ENCODE measurements around the gene SNAP47.

The SNAP47 gene

DNA sequence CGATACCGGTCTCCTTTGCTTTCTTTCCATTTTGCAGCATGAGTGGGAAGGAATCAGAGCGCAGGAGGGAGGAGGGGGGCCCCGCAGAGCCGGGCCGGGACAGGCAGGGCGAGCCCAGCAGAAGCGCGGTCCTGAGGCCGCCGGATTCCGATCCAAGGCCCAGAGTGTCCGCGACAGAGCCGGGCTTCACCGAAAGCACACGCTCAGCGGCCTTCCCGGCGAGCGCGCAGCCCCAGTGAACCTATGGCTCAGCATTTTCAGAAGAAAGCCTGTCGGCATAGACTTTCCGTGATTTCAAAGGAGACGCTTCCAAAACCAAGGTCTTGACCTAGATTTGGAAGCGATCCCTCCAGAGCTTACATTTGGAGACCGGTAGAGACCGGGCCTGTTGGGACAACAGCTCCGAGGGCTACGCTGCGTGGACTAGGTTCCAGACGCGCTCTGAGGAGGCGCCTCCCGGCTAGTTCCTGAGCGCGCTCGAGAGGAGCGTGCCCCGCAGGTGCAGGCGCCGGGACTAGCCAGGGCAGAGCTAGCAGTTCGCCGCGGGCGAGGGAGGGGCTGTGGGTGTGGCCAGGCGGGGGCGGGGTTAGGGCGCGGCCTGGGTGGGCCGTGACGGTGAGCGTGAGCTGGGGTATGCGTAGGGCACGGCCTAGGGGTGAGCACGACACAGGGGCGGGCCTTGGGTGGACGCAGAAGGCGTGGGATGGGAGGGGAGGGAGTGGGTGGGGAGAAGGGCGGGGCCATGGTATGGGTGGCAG lies 52.5 kb downstream of the SNAP47 start:
- peak; percentile 60 for DNase-seq (ENCODE audit: low read depth)
- TF ChIP-seq CTCF (IDR thresholded peaks at IDR 0.05; ENCODE audit: control insufficient read depth, insufficient read depth, low read depth, low read length, missing control alignments), result no peak
- H3K4me3 ChIP-seq (ENCODE audit: control insufficient read depth, low read depth, low read length), result peak overlapping the region; percentile 58

- TF ChIP-seq CTCF (IDR thresholded peaks at IDR 0.05; ENCODE audit: control insufficient read depth, insufficient read depth, low read depth, low read length, missing control alignments), result no peak
- no peak for DNase-seq (ENCODE audit: low read depth)
- peak overlapping the region; percentile 58 for H3K4me3 ChIP-seq (ENCODE audit: control insufficient read depth, low read depth, low read length)
Measured at GRCh38 chr1:227788271-227789083, 53.2 kb downstream of the SNAP47 start.

GRCh38 chr1:227789084-227790033 lies 54.1 kb downstream of the SNAP47 start:
- TF ChIP-seq CTCF (IDR thresholded peaks at IDR 0.05; ENCODE audit: control insufficient read depth, insufficient read depth, low read depth, low read length, missing control alignments), result peak; percentile 39
- DNase-seq (ENCODE audit: low read depth), result no peak
- H3K4me3 ChIP-seq (ENCODE audit: control insufficient read depth, low read depth, low read length), result peak overlapping the region; percentile 58

DNA sequence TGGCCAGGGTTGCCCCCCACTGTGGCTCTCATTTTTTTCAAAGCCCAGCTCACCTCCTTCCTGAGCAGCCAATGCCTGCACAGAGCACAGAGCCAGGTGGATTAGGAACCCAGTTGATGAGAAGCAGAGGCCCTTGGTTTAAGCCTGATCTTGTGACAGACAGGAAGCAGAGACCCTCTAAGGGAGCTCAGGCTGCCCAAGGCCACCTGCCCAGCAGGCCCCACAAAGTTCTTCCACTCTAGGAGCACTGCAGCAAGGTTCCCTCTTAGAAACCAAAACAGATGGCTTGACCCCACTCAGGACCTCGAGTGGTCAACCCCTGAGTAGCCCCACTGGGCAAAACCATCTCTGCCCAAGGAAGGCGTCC lies 54.8 kb downstream of the SNAP47 start:
- TF ChIP-seq CTCF (IDR thresholded peaks at IDR 0.05; ENCODE audit: control insufficient read depth, insufficient read depth, low read depth, low read length, missing control alignments), result no peak
- DNase-seq (ENCODE audit: low read depth), result no peak
- H3K4me3 ChIP-seq (ENCODE audit: control insufficient read depth, low read depth, low read length), result no peak overlapping the region

- no peak for TF ChIP-seq CTCF (IDR thresholded peaks at IDR 0.05; ENCODE audit: control insufficient read depth, insufficient read depth, low read depth, low read length, missing control alignments)
- no peak overlapping the region for H3K4me3 ChIP-seq (ENCODE audit: control insufficient read depth, low read depth, low read length)
- DNase-seq (ENCODE audit: low read depth), result no peak
Measured at GRCh38 chr1:227790868-227791267, 55.6 kb downstream of the SNAP47 start.

Measured in AG09309 (cell line).